OCI-LY1 (cell line): ENCODE results near the gene ADGRV1.

ENCODE experiments used
- CTCF ChIP-seq: fragments of 200-600 bp; sonication (generic), shearing (Covaris generic); IDR thresholded peaks from 2 replicates; pipeline ENCODE4 v1.5.1; 2017; ENCODE audit warnings: mild to moderate bottlenecking, antibody characterized with exemption, low read length, moderate library complexity, mixed read lengths
- EZH2 ChIP-seq: fragments of 200-600 bp; sonication (generic), shearing (Covaris generic); IDR thresholded peaks from 2 replicates; pipeline ENCODE4 v1.8.0; 2017; ENCODE audit warnings: borderline replicate concordance, mixed run types, mild to moderate bottlenecking, antibody characterized with exemption, low read length, moderate library complexity, mixed read lengths

GRCh38 chr5:90658620-90659019 is 100.0 kb downstream of the ADGRV1 start:
- no peak for TF ChIP-seq CTCF
- TF ChIP-seq EZH2, result no peak
